ENCODE measurements around the gene NSL1. TPM values are rescaled to one million over a fixed set of nuclear protein-coding genes. Genes with fewer than 3 reads are reported as not detected.

Gene NSL1
- total and polyA plus RNA-seq, 2 experiments from 2014 or later, result 30.7 to 32.0 TPM

GRCh38 chr1:212699625-212700222 is 91.9 kb downstream of the NSL1 start, which contains the start of gene BATF3:
BATF3 (minus strand) TSS chr1:212699840; CDS start chr1:212699762, 78 bp downstream.
- H3K27ac ChIP-seq, result no peak within 1 kb of the TSS
- H3K9me3 ChIP-seq (ENCODE audit: low read depth), result no peaks in the 10 kb centered on the region
- peaks cover 21% of the 10 kb centered on the region for H3F3A ChIP-seq (ENCODE audit: insufficient read depth)
- H3K9me2 ChIP-seq (ENCODE audit: insufficient read depth), result no peaks in the 10 kb centered on the region
- H3K4me1 ChIP-seq (ENCODE audit: insufficient read depth), result no peaks in the 10 kb centered on the region
- TF ChIP-seq EZH2phosphoT487 (IDR thresholded peaks at IDR 0.05; ENCODE audit: insufficient read depth, low read depth) (no peak), EZH2 (IDR thresholded peaks at IDR 0.05; ENCODE audit: insufficient read depth, poor library complexity, severe bottlenecking) (no peak)
- H3K36me3 ChIP-seq (ENCODE audit: low read depth), result no peaks in the 10 kb centered on the region
- peak within 1 kb of the TSS; percentile 82 for H2AFZ ChIP-seq
- H3K79me2 ChIP-seq (ENCODE audit: insufficient read depth), result no peaks in the 10 kb centered on the region
- 1 to 2% methylated on average over 26 to 56 of the region's 79 CpGs for WGBS, 2 experiments (ENCODE audit: low coverage in 1 of 2, low lambda C conversion rate in 2 of 2, missing lambda C conversion rate in 2 of 2)
- H3K4me2 ChIP-seq (ENCODE audit: unreplicated experiment), result peak within 1 kb of the TSS; percentile 75
- peaks cover 15% of the 10 kb centered on the region for H3K27me3 ChIP-seq (replicated peaks; ENCODE audit: insufficient read depth)
- no peaks in the 10 kb centered on the region for H4K20me1 ChIP-seq (ENCODE audit: insufficient read depth)
- peak within 1 kb of the TSS; percentile 72 for H3K4me3 ChIP-seq
- in situ Hi-C loops (cut with MboI), result no loop called here
- H3K9ac ChIP-seq, result peak within 1 kb of the TSS; percentile 68
- peak; percentile 69 for DNase-seq

- H3K4me1 ChIP-seq (ENCODE audit: insufficient read depth), result no peaks in the 10 kb centered on the region
- in situ Hi-C loops (cut with MboI), result no loop called here
- no peak for TF ChIP-seq EZH2 (IDR thresholded peaks at IDR 0.05; ENCODE audit: insufficient read depth, poor library complexity, severe bottlenecking)
- no peak for TF ChIP-seq EZH2phosphoT487 (IDR thresholded peaks at IDR 0.05; ENCODE audit: insufficient read depth, low read depth)
- H3F3A ChIP-seq (ENCODE audit: insufficient read depth), result peaks cover 21% of the 10 kb centered on the region
- H3K27me3 ChIP-seq (replicated peaks; ENCODE audit: insufficient read depth), result peaks cover 15% of the 10 kb centered on the region
- no peaks in the 10 kb centered on the region for H4K20me1 ChIP-seq (ENCODE audit: insufficient read depth)
- H3K36me3 ChIP-seq (ENCODE audit: low read depth), result no peaks in the 10 kb centered on the region
- H3K4me3 ChIP-seq, result peak overlapping the region; percentile 72
- no peaks in the 10 kb centered on the region for H3K9me2 ChIP-seq (ENCODE audit: insufficient read depth)
- no peak overlapping the region for H3K27ac ChIP-seq
- no peaks in the 10 kb centered on the region for H3K79me2 ChIP-seq (ENCODE audit: insufficient read depth)
- 2 to 6% methylated on average over 19 to 28 of the region's 42 CpGs for WGBS, 2 experiments (ENCODE audit: low coverage in 1 of 2, low lambda C conversion rate in 2 of 2, missing lambda C conversion rate in 2 of 2)
- peak; percentile 81 for DNase-seq
- peak overlapping the region; percentile 68 for H3K9ac ChIP-seq
- peak overlapping the region; percentile 75 for H3K4me2 ChIP-seq (ENCODE audit: unreplicated experiment)
- H2AFZ ChIP-seq, result peak overlapping the region; percentile 82
- no peaks in the 10 kb centered on the region for H3K9me3 ChIP-seq (ENCODE audit: low read depth)
Observed at GRCh38 chr1:212699104-212699624, 92.4 kb downstream of the NSL1 start.

GRCh38 chr1:212698467-212699103 is 93.0 kb downstream of the NSL1 start:
- H3K4me1 ChIP-seq (ENCODE audit: insufficient read depth), result no peaks in the 10 kb centered on the region
- DNase-seq, result no peak
- no peaks in the 10 kb centered on the region for H3K36me3 ChIP-seq (ENCODE audit: low read depth)
- peaks cover 21% of the 10 kb centered on the region for H3F3A ChIP-seq (ENCODE audit: insufficient read depth)
- 51 to 54% methylated on average over 12 of the region's 12 CpGs for WGBS, 2 experiments (ENCODE audit: low coverage in 1 of 2, low lambda C conversion rate in 2 of 2, missing lambda C conversion rate in 2 of 2)
- no peaks in the 10 kb centered on the region for H3K79me2 ChIP-seq (ENCODE audit: insufficient read depth)
- TF ChIP-seq EZH2phosphoT487 (IDR thresholded peaks at IDR 0.05; ENCODE audit: insufficient read depth, low read depth) (no peak), EZH2 (IDR thresholded peaks at IDR 0.05; ENCODE audit: insufficient read depth, poor library complexity, severe bottlenecking) (no peak)
- H4K20me1 ChIP-seq (ENCODE audit: insufficient read depth), result no peaks in the 10 kb centered on the region
- H3K9ac ChIP-seq, result no peak overlapping the region
- peaks cover 15% of the 10 kb centered on the region for H3K27me3 ChIP-seq (replicated peaks; ENCODE audit: insufficient read depth)
- H3K27ac ChIP-seq, result no peak overlapping the region
- no peaks in the 10 kb centered on the region for H3K9me3 ChIP-seq (ENCODE audit: low read depth)
- in situ Hi-C loops (cut with MboI), result no loop called here
- H3K4me3 ChIP-seq, result peak overlapping the region; percentile 72
- peak overlapping the region; percentile 82 for H2AFZ ChIP-seq
- peak overlapping the region; percentile 75 for H3K4me2 ChIP-seq (ENCODE audit: unreplicated experiment)
- H3K9me2 ChIP-seq (ENCODE audit: insufficient read depth), result no peaks in the 10 kb centered on the region

GRCh38 chr1:212696721-212697331 is 94.8 kb downstream of the NSL1 start:
- in situ Hi-C loops (cut with MboI), result no loop called here
- no peaks in the 10 kb centered on the region for H3K9me3 ChIP-seq (ENCODE audit: low read depth)
- H3K4me2 ChIP-seq (ENCODE audit: unreplicated experiment), result no peak overlapping the region
- no peak overlapping the region for H2AFZ ChIP-seq
- H3F3A ChIP-seq (ENCODE audit: insufficient read depth), result peaks cover 17% of the 10 kb centered on the region
- H3K9me2 ChIP-seq (ENCODE audit: insufficient read depth), result no peaks in the 10 kb centered on the region
- no peaks in the 10 kb centered on the region for H3K36me3 ChIP-seq (ENCODE audit: low read depth)
- H4K20me1 ChIP-seq (ENCODE audit: insufficient read depth), result no peaks in the 10 kb centered on the region
- 80 to 88% methylated on average over 13 of the region's 13 CpGs for WGBS, 2 experiments (ENCODE audit: low coverage in 1 of 2, low lambda C conversion rate in 2 of 2, missing lambda C conversion rate in 2 of 2)
- TF ChIP-seq EZH2 (IDR thresholded peaks at IDR 0.05; ENCODE audit: insufficient read depth, poor library complexity, severe bottlenecking) (no peak), EZH2phosphoT487 (IDR thresholded peaks at IDR 0.05; ENCODE audit: insufficient read depth, low read depth) (no peak)
- no peaks in the 10 kb centered on the region for H3K4me1 ChIP-seq (ENCODE audit: insufficient read depth)
- H3K27ac ChIP-seq, result no peak overlapping the region
- H3K27me3 ChIP-seq (replicated peaks; ENCODE audit: insufficient read depth), result peaks cover 15% of the 10 kb centered on the region
- no peaks in the 10 kb centered on the region for H3K79me2 ChIP-seq (ENCODE audit: insufficient read depth)
- no peak overlapping the region for H3K4me3 ChIP-seq
- no peak overlapping the region for H3K9ac ChIP-seq
- no peak for DNase-seq

All from GM23248 (cell line).